HepG2 (cell line): Measurements from ENCODE around the gene GJE1. TPM values are rescaled to one million over a fixed set of nuclear protein-coding genes. Genes with fewer than 3 reads are reported as not detected.

Experiments
- PHF21A ChIP-seq: sonication (generic); formaldehyde crosslinking; IDR thresholded peaks from 2 replicates; pipeline ENCODE4 v1.5.0; 2020; ENCODE audit warnings: mild to moderate bottlenecking, missing genetic modification reagents
- TOE1 ChIP-seq: sonication (generic); formaldehyde crosslinking; IDR thresholded peaks from 2 replicates; pipeline ENCODE4 v1.4.0; 2020; ENCODE audit warnings: mild to moderate bottlenecking, missing genetic modification reagents
- ZNF296 ChIP-seq: sonication (generic); formaldehyde crosslinking; conservative IDR thresholded peaks from 2 replicates; pipeline ENCODE4 v1.5.0; 2020; ENCODE audit warnings: mild to moderate bottlenecking, missing genetic modification reagents
- ZNF343 ChIP-seq: sonication (generic); formaldehyde crosslinking; IDR thresholded peaks from 2 replicates; pipeline ENCODE4 v1.4.0; 2020; ENCODE audit warnings: mild to moderate bottlenecking, missing genetic modification reagents
- polyA plus RNA-seq, 8 experiments: library from polyadenylated mRNA; depleted of rRNA in 3 of 8; stranded (reverse) in 7 of 8; unstranded in 1 of 8; fragments of >200 nt; fragmentation: Illumina TruSeq in 4 of 8; extraction: Trizol in 4 of 8; gene quantifications; 2 replicates each; pipeline versions ENCODE4 v1.2.1 to v1.2.3, GENCODE V29; 2011 to 2016; ENCODE audit warnings: low read depth in 4 of 8, missing spikeins in 1 of 8, mixed read lengths in 1 of 8; ENCODE audit not compliant: insufficient read depth in 1 of 8
- total RNA-seq, 5 experiments: library from RNA; depleted of rRNA; stranded (reverse); fragments of >200 nt; fragmentation: Illumina TruSeq; extraction: Trizol; gene quantifications; 2 replicates each; pipeline ENCODE4 v1.2.3, GENCODE V29; 2016; ENCODE audit warnings: low read depth in 1 of 5
- TF ChIP-seq, protein P1 (sequence below): sonication (generic); formaldehyde crosslinking; IDR thresholded peaks from 2 replicates; pipeline ENCODE4 v1.5.0; 2020; ENCODE audit warnings: missing genetic modification reagents, mild to moderate bottlenecking, borderline replicate concordance
- TF ChIP-seq, protein P2 (sequence below): sonication (generic); formaldehyde crosslinking; IDR thresholded peaks from one replicate; pipeline ENCODE4 v1.5.1; 2020; ENCODE audit warnings: mild to moderate bottlenecking, missing genetic modification reagents; ENCODE audit errors: not compliant biosample characterization
- TF ChIP-seq, protein P3 (sequence below): sonication (generic); formaldehyde crosslinking; IDR thresholded peaks from 2 replicates; pipeline ENCODE4 v1.4.0; 2020; ENCODE audit warnings: missing genetic modification reagents
- TF ChIP-seq, protein P4 (sequence below): sonication (generic); formaldehyde crosslinking; IDR thresholded peaks from 2 replicates; pipeline ENCODE4 v1.4.0; 2020; ENCODE audit warnings: mild to moderate bottlenecking, missing genetic modification reagents, borderline replicate concordance

Gene GJE1
- total and polyA plus RNA-seq, 2 of the 13 experiments (the other 11 are each of a cell fraction or from before 2014, with no cell fraction given) = not detected

DNA sequence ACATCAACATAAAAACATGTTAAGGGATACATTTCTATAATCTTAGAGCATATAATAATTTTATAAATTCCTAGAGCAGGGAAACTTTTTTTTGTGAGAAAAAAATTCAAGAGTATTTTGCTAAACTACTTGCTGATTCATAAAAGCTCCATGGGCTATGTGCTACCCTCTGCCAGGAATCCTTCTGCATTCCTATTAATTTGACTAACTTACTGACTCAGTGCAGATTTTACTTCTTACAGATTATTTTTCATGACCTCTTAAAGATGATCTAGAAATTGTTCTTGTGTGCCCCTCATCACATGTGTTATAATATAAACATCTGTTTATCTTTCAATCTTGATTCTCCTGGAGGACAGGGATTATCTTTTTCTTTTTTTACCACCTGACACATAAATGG lies 20.0 kb downstream of the GJE1 start (continued):
- TF ChIP-seq, protein P1, sequence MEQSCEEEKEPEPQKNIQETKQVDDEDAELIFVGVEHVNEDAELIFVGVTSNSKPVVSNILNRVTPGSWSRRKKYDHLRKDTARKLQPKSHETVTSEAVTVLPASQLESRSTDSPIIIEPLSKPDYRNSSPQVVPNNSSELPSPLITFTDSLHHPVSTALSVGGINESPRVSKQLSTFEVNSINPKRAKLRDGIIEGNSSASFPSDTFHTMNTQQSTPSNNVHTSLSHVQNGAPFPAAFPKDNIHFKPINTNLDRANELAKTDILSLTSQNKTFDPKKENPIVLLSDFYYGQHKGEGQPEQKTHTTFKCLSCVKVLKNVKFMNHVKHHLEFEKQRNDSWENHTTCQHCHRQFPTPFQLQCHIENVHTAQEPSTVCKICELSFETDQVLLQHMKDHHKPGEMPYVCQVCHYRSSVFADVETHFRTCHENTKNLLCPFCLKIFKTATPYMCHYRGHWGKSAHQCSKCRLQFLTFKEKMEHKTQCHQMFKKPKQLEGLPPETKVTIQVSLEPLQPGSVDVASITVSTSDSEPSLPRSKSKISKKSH = no peak
- TF ChIP-seq TOE1 (CRISPR knock-in tag) = no peak
- TF ChIP-seq, protein P2, sequence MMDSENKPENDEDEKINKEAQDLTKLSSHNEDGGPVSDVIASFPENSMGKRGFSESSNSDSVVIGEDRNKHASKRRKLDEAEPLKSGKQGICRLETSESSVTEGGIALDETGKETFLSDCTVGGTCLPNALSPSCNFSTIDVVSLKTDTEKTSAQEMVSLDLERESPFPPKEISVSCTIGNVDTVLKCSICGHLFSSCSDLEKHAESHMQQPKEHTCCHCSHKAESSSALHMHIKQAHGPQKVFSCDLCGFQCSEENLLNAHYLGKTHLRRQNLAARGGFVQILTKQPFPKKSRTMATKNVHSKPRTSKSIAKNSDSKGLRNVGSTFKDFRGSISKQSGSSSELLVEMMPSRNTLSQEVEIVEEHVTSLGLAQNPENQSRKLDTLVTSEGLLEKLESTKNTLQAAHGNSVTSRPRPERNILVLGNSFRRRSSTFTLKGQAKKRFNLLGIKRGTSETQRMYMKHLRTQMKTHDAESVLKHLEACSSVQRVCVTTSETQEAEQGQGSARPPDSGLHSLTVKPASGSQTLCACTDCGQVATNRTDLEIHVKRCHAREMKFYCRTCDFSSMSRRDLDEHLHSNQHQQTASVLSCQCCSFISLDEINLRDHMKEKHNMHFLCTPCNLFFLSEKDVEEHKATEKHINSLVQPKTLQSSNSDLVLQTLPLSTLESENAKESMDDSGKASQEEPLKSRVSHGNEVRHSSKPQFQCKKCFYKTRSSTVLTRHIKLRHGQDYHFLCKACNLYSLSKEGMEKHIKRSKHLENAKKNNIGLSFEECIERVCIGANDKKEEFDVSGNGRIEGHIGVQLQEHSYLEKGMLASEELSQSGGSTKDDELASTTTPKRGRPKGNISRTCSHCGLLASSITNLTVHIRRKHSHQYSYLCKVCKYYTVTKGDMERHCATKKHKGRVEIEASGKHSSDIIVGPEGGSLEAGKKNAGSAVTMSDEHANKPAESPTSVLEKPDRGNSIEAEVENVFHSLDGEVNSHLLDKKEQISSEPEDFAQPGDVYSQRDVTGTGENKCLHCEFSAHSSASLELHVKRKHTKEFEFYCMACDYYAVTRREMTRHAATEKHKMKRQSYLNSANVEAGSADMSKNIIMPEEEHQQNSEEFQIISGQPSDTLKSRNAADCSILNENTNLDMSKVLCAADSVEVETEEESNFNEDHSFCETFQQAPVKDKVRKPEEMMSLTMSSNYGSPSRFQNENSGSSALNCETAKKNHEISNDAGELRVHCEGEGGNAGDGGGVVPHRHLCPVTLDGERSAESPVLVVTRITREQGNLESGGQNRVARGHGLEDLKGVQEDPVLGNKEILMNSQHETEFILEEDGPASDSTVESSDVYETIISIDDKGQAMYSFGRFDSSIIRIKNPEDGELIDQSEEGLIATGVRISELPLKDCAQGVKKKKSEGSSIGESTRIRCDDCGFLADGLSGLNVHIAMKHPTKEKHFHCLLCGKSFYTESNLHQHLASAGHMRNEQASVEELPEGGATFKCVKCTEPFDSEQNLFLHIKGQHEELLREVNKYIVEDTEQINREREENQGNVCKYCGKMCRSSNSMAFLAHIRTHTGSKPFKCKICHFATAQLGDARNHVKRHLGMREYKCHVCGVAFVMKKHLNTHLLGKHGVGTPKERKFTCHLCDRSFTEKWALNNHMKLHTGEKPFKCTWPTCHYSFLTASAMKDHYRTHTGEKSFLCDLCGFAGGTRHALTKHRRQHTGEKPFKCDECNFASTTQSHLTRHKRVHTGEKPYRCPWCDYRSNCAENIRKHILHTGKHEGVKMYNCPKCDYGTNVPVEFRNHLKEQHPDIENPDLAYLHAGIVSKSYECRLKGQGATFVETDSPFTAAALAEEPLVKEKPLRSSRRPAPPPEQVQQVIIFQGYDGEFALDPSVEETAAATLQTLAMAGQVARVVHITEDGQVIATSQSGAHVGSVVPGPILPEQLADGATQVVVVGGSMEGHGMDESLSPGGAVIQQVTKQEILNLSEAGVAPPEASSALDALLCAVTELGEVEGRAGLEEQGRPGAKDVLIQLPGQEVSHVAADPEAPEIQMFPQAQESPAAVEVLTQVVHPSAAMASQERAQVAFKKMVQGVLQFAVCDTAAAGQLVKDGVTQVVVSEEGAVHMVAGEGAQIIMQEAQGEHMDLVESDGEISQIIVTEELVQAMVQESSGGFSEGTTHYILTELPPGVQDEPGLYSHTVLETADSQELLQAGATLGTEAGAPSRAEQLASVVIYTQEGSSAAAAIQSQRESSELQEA = no peak
- no peak for TF ChIP-seq ZNF343 (CRISPR knock-in tag)
- TF ChIP-seq, protein P3, sequence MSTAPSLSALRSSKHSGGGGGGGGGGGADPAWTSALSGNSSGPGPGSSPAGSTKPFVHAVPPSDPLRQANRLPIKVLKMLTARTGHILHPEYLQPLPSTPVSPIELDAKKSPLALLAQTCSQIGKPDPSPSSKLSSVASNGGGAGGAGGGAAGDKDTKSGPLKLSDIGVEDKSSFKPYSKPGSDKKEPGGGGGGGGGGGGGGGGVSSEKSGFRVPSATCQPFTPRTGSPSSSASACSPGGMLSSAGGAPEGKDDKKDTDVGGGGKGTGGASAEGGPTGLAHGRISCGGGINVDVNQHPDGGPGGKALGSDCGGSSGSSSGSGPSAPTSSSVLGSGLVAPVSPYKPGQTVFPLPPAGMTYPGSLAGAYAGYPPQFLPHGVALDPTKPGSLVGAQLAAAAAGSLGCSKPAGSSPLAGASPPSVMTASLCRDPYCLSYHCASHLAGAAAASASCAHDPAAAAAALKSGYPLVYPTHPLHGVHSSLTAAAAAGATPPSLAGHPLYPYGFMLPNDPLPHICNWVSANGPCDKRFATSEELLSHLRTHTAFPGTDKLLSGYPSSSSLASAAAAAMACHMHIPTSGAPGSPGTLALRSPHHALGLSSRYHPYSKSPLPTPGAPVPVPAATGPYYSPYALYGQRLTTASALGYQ (CRISPR knock-in tag) = no peak
- no peak for TF ChIP-seq ZNF296
- TF ChIP-seq PHF21A = no peak
- TF ChIP-seq, protein P4, sequence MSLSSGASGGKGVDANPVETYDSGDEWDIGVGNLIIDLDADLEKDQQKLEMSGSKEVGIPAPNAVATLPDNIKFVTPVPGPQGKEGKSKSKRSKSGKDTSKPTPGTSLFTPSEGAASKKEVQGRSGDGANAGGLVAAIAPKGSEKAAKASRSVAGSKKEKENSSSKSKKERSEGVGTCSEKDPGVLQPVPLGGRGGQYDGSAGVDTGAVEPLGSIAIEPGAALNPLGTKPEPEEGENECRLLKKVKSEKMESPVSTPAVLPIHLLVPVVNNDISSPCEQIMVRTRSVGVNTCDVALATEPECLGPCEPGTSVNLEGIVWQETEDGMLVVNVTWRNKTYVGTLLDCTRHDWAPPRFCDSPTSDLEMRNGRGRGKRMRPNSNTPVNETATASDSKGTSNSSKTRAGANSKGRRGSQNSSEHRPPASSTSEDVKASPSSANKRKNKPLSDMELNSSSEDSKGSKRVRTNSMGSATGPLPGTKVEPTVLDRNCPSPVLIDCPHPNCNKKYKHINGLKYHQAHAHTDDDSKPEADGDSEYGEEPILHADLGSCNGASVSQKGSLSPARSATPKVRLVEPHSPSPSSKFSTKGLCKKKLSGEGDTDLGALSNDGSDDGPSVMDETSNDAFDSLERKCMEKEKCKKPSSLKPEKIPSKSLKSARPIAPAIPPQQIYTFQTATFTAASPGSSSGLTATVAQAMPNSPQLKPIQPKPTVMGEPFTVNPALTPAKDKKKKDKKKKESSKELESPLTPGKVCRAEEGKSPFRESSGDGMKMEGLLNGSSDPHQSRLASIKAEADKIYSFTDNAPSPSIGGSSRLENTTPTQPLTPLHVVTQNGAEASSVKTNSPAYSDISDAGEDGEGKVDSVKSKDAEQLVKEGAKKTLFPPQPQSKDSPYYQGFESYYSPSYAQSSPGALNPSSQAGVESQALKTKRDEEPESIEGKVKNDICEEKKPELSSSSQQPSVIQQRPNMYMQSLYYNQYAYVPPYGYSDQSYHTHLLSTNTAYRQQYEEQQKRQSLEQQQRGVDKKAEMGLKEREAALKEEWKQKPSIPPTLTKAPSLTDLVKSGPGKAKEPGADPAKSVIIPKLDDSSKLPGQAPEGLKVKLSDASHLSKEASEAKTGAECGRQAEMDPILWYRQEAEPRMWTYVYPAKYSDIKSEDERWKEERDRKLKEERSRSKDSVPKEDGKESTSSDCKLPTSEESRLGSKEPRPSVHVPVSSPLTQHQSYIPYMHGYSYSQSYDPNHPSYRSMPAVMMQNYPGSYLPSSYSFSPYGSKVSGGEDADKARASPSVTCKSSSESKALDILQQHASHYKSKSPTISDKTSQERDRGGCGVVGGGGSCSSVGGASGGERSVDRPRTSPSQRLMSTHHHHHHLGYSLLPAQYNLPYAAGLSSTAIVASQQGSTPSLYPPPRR (CRISPR knock-in tag) = no peak
